Fibroblast of lung (primary cell): ENCODE data around the gene SCN7A. TPM values are rescaled to one million over a fixed set of nuclear protein-coding genes. Genes with fewer than 3 reads are reported as not detected.
"Not testable (repeated sequence)": the region's sequence is repeated elsewhere in the genome, so short reads cannot be mapped to it uniquely, and the experiment has no call there.

Source experiments
- DNase-seq, 2 donors: peaks; one replicate each; pipeline versions ENCODE4 v3.0.0 to v3.0.0-alpha.2; 2010; ENCODE audit warnings: low read depth in 2 of 2
- H2AFZ ChIP-seq: 2 replicates; pipeline ENCODE4 v1.5.1; 2012; ENCODE audit warnings: low read length, control low read depth, inconsistent platforms
- H3K27ac ChIP-seq: 2 replicates; pipeline ENCODE4 v1.5.1; 2011; ENCODE audit warnings: low read length, control low read depth; ENCODE audit not compliant: insufficient read depth
- H3K27me3 ChIP-seq: 2 replicates; pipeline ENCODE4 v1.5.1; 2011; ENCODE audit warnings: mild to moderate bottlenecking, low read length; ENCODE audit not compliant: control insufficient read depth, insufficient read depth
- H3K36me3 ChIP-seq: 2 replicates; pipeline ENCODE4 v1.5.1; 2011; ENCODE audit warnings: low read length; ENCODE audit not compliant: control insufficient read depth, insufficient read depth
- H3K4me1 ChIP-seq: 2 replicates; pipeline ENCODE4 v1.5.1; 2011; ENCODE audit warnings: low read length; ENCODE audit not compliant: control insufficient read depth, insufficient read depth; ENCODE audit errors: extremely low read depth
- H3K4me2 ChIP-seq: 2 replicates; pipeline ENCODE4 v1.5.1; 2011; ENCODE audit warnings: low read length, control low read depth; ENCODE audit not compliant: insufficient read depth; ENCODE audit errors: extremely low read depth
- H3K4me3 ChIP-seq, 4 experiments: fragments of 200-600 bp in 1 of 4; sonication (generic) in 1 of 4; replicated peaks in 1 of 4; 2 replicates each; pipeline ENCODE4 v1.5.1; 2011 to 2016; ENCODE audit warnings: low read length in 4 of 4, low read depth in 3 of 4, mild to moderate bottlenecking in 3 of 4, control low read depth in 2 of 4, inconsistent platforms in 1 of 4, mixed read lengths in 1 of 4; ENCODE audit not compliant: insufficient read depth in 1 of 4; ENCODE audit errors: control extremely low read depth in 1 of 4
- H3K79me2 ChIP-seq: 2 replicates; pipeline ENCODE4 v1.5.1; 2012; ENCODE audit warnings: mild to moderate bottlenecking, low read length, inconsistent platforms; ENCODE audit not compliant: control insufficient read depth, insufficient read depth
- H3K9ac ChIP-seq: 2 replicates; pipeline ENCODE4 v1.5.1; 2011; ENCODE audit warnings: mild to moderate bottlenecking, low read length, control low read depth; ENCODE audit not compliant: insufficient read depth
- H3K9me3 ChIP-seq: 2 replicates; pipeline ENCODE4 v1.5.1; 2012; ENCODE audit warnings: low read depth, low read length; ENCODE audit not compliant: control insufficient read depth, insufficient read depth
- H4K20me1 ChIP-seq: 2 replicates; pipeline ENCODE4 v1.5.1; 2011; ENCODE audit warnings: low read length; ENCODE audit not compliant: control insufficient read depth, insufficient read depth; ENCODE audit errors: extremely low read depth
- CTCF ChIP-seq, 2 donors: IDR thresholded peaks in 1 of 2; conservative IDR thresholded peaks in 1 of 2; 1 replicate in 1 of 2; 2 replicates in 1 of 2; pipeline ENCODE4 v1.5.1; 2011 to 2012; ENCODE audit warnings: low read length in 2 of 2, control low read depth in 1 of 2, inconsistent platforms in 1 of 2, low read depth in 1 of 2, mild to moderate bottlenecking in 1 of 2
- EZH2 ChIP-seq: IDR thresholded peaks from 2 replicates; pipeline ENCODE4 v1.5.1; 2012; ENCODE audit warnings: low read length, control low read depth, mild to moderate bottlenecking; ENCODE audit errors: missing control alignments
- polyA plus RNA-seq, 2 donors: library from polyadenylated mRNA; depleted of rRNA in 1 of 2; stranded (reverse) in 1 of 2; unstranded in 1 of 2; fragments of >200 nt; gene quantifications; 2 replicates each; pipeline ENCODE4 v1.2.1, GENCODE V29; 2011 to 2012; ENCODE audit warnings: missing spikeins in 1 of 2
- total RNA-seq: library from RNA; depleted of rRNA; stranded (reverse); fragments of >200 nt; gene quantifications from 2 replicates; pipeline ENCODE4 v1.2.1, GENCODE V29; 2014

The SCN7A gene
- total and polyA plus RNA-seq, 2 donors (not counting 1 experiment from before 2014, with no cell fraction given), result 7.8 to 8.9 TPM

DNA sequence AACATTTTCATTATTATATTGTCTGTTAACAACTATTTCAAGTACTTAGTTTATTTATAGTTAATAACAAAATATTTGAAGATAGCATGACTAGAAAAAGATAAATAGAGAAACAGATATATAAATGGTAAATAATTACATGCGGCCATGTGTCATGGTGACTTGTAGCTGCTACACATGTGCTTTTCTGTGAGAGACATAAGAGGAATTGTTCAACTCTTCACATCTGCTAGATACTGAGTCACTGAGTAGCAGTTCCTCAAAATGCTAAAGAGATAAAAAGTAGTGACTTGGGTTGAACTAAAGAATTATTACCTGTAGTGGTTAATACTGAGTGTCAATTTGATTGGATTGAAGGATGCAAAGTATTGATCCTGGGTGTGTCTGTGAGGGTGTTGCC lies 80.8 kb downstream of the SCN7A start:
- H3K4me2 ChIP-seq, result no peak overlapping the region
- no peaks in the 10 kb centered on the region for H3K79me2 ChIP-seq
- H2AFZ ChIP-seq, result no peak overlapping the region
- no peak overlapping the region for H3K4me3 ChIP-seq
- H3K27me3 ChIP-seq, result no peaks in the 10 kb centered on the region
- H3K9ac ChIP-seq, result no peak overlapping the region
- H3K9me3 ChIP-seq, result no peaks in the 10 kb centered on the region
- TF ChIP-seq EZH2 (no peak), CTCF (conservative IDR thresholded peaks at IDR 0.05 in 1 of 2, IDR thresholded peaks at IDR 0.05 in 1 of 2; ENCODE audit: low read depth in 1 of 2, low read length in 2 of 2) (no peak)
- H3K4me1 ChIP-seq, result peaks cover 10% of the 10 kb centered on the region
- H3K36me3 ChIP-seq, result no peaks in the 10 kb centered on the region
- peak in 1 of 2 donors; percentile 50 for DNase-seq
- H4K20me1 ChIP-seq, result no peaks in the 10 kb centered on the region
- no peak overlapping the region for H3K27ac ChIP-seq

GRCh38 chr2:166411473-166412230 lies 82.4 kb downstream of the SCN7A start:
- no peak for TF ChIP-seq EZH2
- no peak for TF ChIP-seq CTCF (conservative IDR thresholded peaks at IDR 0.05 in 1 of 2, IDR thresholded peaks at IDR 0.05 in 1 of 2; ENCODE audit: low read depth in 1 of 2, low read length in 2 of 2)
- Histone ChIP-seq H3K4me2 (peak overlapping the region; percentile 54), H3K27ac (peak overlapping the region; percentile 4), H3K36me3 (no peaks in the 10 kb centered on the region), H2AFZ (peak overlapping the region; percentile 29), H4K20me1 (no peaks in the 10 kb centered on the region), H3K4me1 (peaks cover 10% of the 10 kb centered on the region), H3K9ac (no peak overlapping the region), H3K4me3 (no peak overlapping the region), H3K9me3 (no peaks in the 10 kb centered on the region), H3K79me2 (no peaks in the 10 kb centered on the region), H3K27me3 (no peaks in the 10 kb centered on the region)
- DNase-seq, result peak; percentile 35 to 96

DNA sequence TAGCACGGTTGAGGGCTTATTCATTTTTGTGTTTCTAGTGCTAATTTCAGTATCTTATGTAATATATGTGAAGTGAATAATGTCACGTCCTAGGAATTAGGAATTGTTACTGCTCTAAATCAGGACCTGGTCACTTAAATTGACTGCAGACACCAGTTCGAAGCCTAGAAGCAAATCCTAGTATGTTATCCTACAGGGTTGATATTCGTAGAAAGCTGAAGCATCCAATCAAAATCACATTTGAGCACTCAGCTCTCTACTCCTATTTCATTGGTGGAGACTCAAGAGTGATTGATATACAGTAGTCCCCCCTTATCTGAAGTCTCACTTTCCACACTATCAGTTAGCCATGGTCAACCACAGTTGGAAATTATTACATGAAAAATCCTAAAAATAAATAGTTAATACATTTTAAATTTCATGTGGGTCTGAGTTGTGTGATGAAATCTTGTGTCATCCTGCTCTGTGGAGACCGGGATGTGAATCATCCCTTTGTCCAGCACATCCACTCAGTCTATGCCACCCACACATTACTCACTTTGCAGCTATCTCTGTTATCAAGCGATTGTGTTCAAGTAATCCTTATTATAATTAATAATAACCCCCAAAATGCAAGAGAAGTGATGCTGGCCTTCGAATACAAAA lies 83.1 kb downstream of the SCN7A start:
- H3K4me1 ChIP-seq, result peaks cover 10% of the 10 kb centered on the region
- no peaks in the 10 kb centered on the region for H3K36me3 ChIP-seq
- H3K9ac ChIP-seq, result no peak overlapping the region
- DNase-seq, result peak; percentile 87 to 98
- no peaks in the 10 kb centered on the region for H3K27me3 ChIP-seq
- H2AFZ ChIP-seq, result no peak overlapping the region
- no peak overlapping the region for H3K4me3 ChIP-seq
- no peak for TF ChIP-seq CTCF (conservative IDR thresholded peaks at IDR 0.05 in 1 of 2, IDR thresholded peaks at IDR 0.05 in 1 of 2; ENCODE audit: low read depth in 1 of 2, low read length in 2 of 2)
- no peak for TF ChIP-seq EZH2
- H3K4me2 ChIP-seq, result peak overlapping the region; percentile 54
- H3K27ac ChIP-seq, result peak overlapping the region; percentile 23
- no peaks in the 10 kb centered on the region for H3K79me2 ChIP-seq
- H4K20me1 ChIP-seq, result no peaks in the 10 kb centered on the region
- H3K9me3 ChIP-seq, result no peaks in the 10 kb centered on the region

DNA sequence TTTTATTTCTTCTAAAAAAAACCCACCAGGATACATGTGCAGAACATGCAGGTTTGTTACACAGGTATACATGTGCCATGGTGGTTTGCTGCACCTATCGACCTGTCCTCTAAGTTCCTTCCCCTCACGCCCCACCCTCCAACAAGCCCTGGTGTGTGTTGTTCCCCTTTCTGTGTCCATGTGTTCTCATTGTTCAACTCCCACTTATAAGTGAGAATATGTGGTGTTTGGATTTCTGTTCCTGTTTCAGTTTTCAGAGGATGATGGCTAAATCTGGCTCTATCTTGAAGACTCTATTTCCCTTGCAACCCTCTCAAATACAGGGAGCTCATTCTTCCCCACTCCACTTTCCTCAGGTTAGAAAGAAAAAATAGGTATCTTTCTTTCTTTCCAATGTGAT lies 86.3 kb downstream of the SCN7A start:
- H3K27ac ChIP-seq, DNase-seq, H4K20me1 ChIP-seq, H3K4me1 ChIP-seq, H3K9me3 ChIP-seq, H3K4me3 ChIP-seq, H3K4me2 ChIP-seq, H3K79me2 ChIP-seq, H3K36me3 ChIP-seq, H2AFZ ChIP-seq, H3K9ac ChIP-seq, H3K27me3 ChIP-seq: not testable (repeated sequence)
